ENCODE data around the gene CA5A. TPM values are rescaled to one million over a fixed set of nuclear protein-coding genes. Genes with fewer than 3 reads are reported as not detected.
A peak's percentile ranks its signal among the peaks of the same experiment; 100 is the strongest.

Gene CA5A
- total and polyA plus RNA-seq, 2 of the 13 experiments (the other 11 are each of a cell fraction or from before 2014, with no cell fraction given) = 66.8 to 106 TPM

- TF ChIP-seq ZGPAT (CRISPR knock-in tag; IDR thresholded peaks at IDR 0.05) (peak; percentile 91; the same call in 1 of the 2 replicates), XRCC5 (optimal IDR thresholded peaks at IDR 0.05; ENCODE audit: low read length) (peak; percentile 81), SP4 (CRISPR knock-in tag; IDR thresholded peaks at IDR 0.05) (peak; percentile 70), TCF7 (IDR thresholded peaks at IDR 0.05; ENCODE audit: low read depth) (peak; percentile 91), TGIF2 (CRISPR knock-in tag; IDR thresholded peaks at IDR 0.05) (peak; percentile 89), MIER3 (CRISPR knock-in tag; IDR thresholded peaks at IDR 0.05; ENCODE audit: borderline replicate concordance) (peak; percentile 95), ZNF552 (CRISPR knock-in tag; IDR thresholded peaks at IDR 0.05; ENCODE audit: borderline replicate concordance) (peak; percentile 77), ZNF207 (IDR thresholded peaks at IDR 0.05; ENCODE audit: borderline replicate concordance) (no peak), MXD3 (CRISPR knock-in tag; IDR thresholded peaks at IDR 0.05) (peak; percentile 70; the same call in 1 of the 2 replicates), ZNF354B (CRISPR knock-in tag; IDR thresholded peaks at IDR 0.05) (no peak), NBN (conservative IDR thresholded peaks at IDR 0.05) (no peak), ZSCAN21 (CRISPR knock-in tag; IDR thresholded peaks at IDR 0.05; ENCODE audit: borderline replicate concordance) (peak; percentile 97), U2AF1 (optimal IDR thresholded peaks at IDR 0.05; ENCODE audit: low read depth, low read length) (no peak), HNRNPK (IDR thresholded peaks at IDR 0.05; ENCODE audit: low read depth, low read length, poor library complexity, severe bottlenecking) (no peak), KDM3A (CRISPR knock-in tag; IDR thresholded peaks at IDR 0.05; ENCODE audit: low read depth) (peak; percentile 95), SMARCC2 (IDR thresholded peaks at IDR 0.05) (no peak), ATF1 (CRISPR knock-in tag; IDR thresholded peaks at IDR 0.05) (peak; percentile 73), ZNF34 (CRISPR knock-in tag; IDR thresholded peaks at IDR 0.05; ENCODE audit: borderline replicate concordance) (no peak), SIN3B (IDR thresholded peaks at IDR 0.05; ENCODE audit: low read length) (peak; percentile 16; the same call in 1 of the 2 replicates)
- TF ChIP-seq, protein P1, sequence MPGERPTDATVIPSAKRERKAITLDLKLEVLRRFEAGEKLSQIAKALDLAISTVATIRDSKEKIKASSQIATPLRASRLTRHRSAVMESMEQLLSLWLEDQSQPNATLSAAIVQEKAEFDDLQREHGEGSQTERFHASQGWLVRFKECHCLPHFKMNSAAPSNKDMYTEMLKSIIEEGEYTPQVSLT (CRISPR knock-in tag; IDR thresholded peaks at IDR 0.05; ENCODE audit: borderline replicate concordance, low read depth) = 0 out of 2 replicates have a peak, but pooled peaks have one; percentile 42
- TF ChIP-seq, protein P2, sequence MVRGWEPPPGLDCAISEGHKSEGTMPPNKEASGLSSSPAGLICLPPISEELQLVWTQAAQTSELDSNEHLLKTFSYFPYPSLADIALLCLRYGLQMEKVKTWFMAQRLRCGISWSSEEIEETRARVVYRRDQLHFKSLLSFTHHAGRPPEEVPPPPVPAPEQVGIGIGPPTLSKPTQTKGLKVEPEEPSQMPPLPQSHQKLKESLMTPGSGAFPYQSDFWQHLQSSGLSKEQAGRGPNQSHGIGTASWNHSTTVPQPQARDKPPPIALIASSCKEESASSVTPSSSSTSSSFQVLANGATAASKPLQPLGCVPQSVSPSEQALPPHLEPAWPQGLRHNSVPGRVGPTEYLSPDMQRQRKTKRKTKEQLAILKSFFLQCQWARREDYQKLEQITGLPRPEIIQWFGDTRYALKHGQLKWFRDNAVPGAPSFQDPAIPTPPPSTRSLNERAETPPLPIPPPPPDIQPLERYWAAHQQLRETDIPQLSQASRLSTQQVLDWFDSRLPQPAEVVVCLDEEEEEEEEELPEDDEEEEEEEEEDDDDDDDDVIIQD (CRISPR knock-in tag; IDR thresholded peaks at IDR 0.05; ENCODE audit: low read depth) = peak; percentile 72
- TF ChIP-seq, protein P3, sequence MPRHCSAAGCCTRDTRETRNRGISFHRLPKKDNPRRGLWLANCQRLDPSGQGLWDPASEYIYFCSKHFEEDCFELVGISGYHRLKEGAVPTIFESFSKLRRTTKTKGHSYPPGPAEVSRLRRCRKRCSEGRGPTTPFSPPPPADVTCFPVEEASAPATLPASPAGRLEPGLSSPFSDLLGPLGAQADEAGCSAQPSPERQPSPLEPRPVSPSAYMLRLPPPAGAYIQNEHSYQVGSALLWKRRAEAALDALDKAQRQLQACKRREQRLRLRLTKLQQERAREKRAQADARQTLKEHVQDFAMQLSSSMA (CRISPR knock-in tag; IDR thresholded peaks at IDR 0.05) = no peak
- TF ChIP-seq, protein P4, sequence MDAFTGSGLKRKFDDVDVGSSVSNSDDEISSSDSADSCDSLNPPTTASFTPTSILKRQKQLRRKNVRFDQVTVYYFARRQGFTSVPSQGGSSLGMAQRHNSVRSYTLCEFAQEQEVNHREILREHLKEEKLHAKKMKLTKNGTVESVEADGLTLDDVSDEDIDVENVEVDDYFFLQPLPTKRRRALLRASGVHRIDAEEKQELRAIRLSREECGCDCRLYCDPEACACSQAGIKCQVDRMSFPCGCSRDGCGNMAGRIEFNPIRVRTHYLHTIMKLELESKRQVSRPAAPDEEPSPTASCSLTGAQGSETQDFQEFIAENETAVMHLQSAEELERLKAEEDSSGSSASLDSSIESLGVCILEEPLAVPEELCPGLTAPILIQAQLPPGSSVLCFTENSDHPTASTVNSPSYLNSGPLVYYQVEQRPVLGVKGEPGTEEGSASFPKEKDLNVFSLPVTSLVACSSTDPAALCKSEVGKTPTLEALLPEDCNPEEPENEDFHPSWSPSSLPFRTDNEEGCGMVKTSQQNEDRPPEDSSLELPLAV (CRISPR knock-in tag; conservative IDR thresholded peaks at IDR 0.05; ENCODE audit: low read depth) = no peak
Measured at GRCh38 chr16:87936375-87937230, at the start of gene CA5A (continued).
